Measurements from ENCODE around the gene ANKRD29. TPM values are rescaled to one million over a fixed set of nuclear protein-coding genes. Genes with fewer than 3 reads are reported as not detected.

Gene ANKRD29
- not detected in 2 replicates for total RNA-seq

GRCh38 chr18:23662309-23663263, at the start of gene ANKRD29:
TSS of gene ANKRD29 (minus strand) at chr18:23662911. CDS start at chr18:23662730, 181 bp downstream.
- H3K4me1 Mint-ChIP-seq, result peaks cover 19% of the 10 kb centered on the region
- peak within 1 kb of the TSS; percentile 32 for H3K27ac Mint-ChIP-seq
- peaks cover 73% of the 10 kb centered on the region for H3K27me3 Mint-ChIP-seq
- no peaks in the 10 kb centered on the region for H3K36me3 Mint-ChIP-seq (ENCODE audit: low read depth)
- intact Hi-C loops (cut with micrococcal nuclease), result loop anchor here (5.0 to 10.0 kb wide), 2 partner anchors 35 to 52 kb away; no protein-coding TSS in a partner anchor
- peak; percentile 88 for DNase-seq
- no peaks in the 10 kb centered on the region for H3K9me3 Mint-ChIP-seq
- H3K4me3 Mint-ChIP-seq, result peak within 1 kb of the TSS; percentile 80

GRCh38 chr18:23712445-23712844, 49.7 kb upstream of the ANKRD29 start:
- H3K4me1 Mint-ChIP-seq, result peaks cover 11% of the 10 kb centered on the region
- H3K36me3 Mint-ChIP-seq (ENCODE audit: low read depth), result no peaks in the 10 kb centered on the region
- intact Hi-C loops (cut with micrococcal nuclease), result loop anchor here (10.0 kb wide), 1 partner anchor 48 kb away; the partner anchor contains the start of gene ANKRD29
- H3K4me3 Mint-ChIP-seq, result no peak overlapping the region
- H3K27ac Mint-ChIP-seq, result peak overlapping the region; percentile 6
- peak; percentile 80 for DNase-seq
- H3K9me3 Mint-ChIP-seq, result peaks cover 4% of the 10 kb centered on the region
- H3K27me3 Mint-ChIP-seq, result peaks cover 15% of the 10 kb centered on the region

GRCh38 chr18:23711426-23711825, 48.7 kb upstream of the ANKRD29 start:
- no peak overlapping the region for H3K4me3 Mint-ChIP-seq
- H3K27me3 Mint-ChIP-seq, result peaks cover 13% of the 10 kb centered on the region
- peaks cover 8% of the 10 kb centered on the region for H3K9me3 Mint-ChIP-seq
- peaks cover 11% of the 10 kb centered on the region for H3K4me1 Mint-ChIP-seq
- intact Hi-C loops (cut with micrococcal nuclease), result loop anchor here (10.0 kb wide), 1 partner anchor 47 kb away; the partner anchor contains the start of gene ANKRD29
- no peaks in the 10 kb centered on the region for H3K36me3 Mint-ChIP-seq (ENCODE audit: low read depth)
- no peak for DNase-seq
- H3K27ac Mint-ChIP-seq, result no peak overlapping the region

- H3K9me3 Mint-ChIP-seq, result peaks cover 8% of the 10 kb centered on the region
- intact Hi-C loops (cut with micrococcal nuclease), result loop anchor here (10.0 kb wide), 1 partner anchor 46 kb away; the partner anchor contains the start of gene ANKRD29
- no peaks in the 10 kb centered on the region for H3K36me3 Mint-ChIP-seq (ENCODE audit: low read depth)
- no peak for DNase-seq
- no peak overlapping the region for H3K27ac Mint-ChIP-seq
- peaks cover 13% of the 10 kb centered on the region for H3K27me3 Mint-ChIP-seq
- peaks cover 11% of the 10 kb centered on the region for H3K4me1 Mint-ChIP-seq
- H3K4me3 Mint-ChIP-seq, result no peak overlapping the region
Observed at GRCh38 chr18:23710946-23711345, 48.2 kb upstream of the ANKRD29 start.

GRCh38 chr18:23710068-23710527, 47.4 kb upstream of the ANKRD29 start:
- H3K36me3 Mint-ChIP-seq (ENCODE audit: low read depth), result no peaks in the 10 kb centered on the region
- no peak overlapping the region for H3K27ac Mint-ChIP-seq
- H3K9me3 Mint-ChIP-seq, result peaks cover 8% of the 10 kb centered on the region
- H3K4me1 Mint-ChIP-seq, result peaks cover 11% of the 10 kb centered on the region
- no peak overlapping the region for H3K4me3 Mint-ChIP-seq
- intact Hi-C loops (cut with micrococcal nuclease), result loop anchor here (10.0 kb wide), 1 partner anchor 45 kb away; the partner anchor contains the start of gene ANKRD29
- peaks cover 11% of the 10 kb centered on the region for H3K27me3 Mint-ChIP-seq
- DNase-seq, result no peak

GRCh38 chr18:23706971-23707640, 44.4 kb upstream of the ANKRD29 start:
- peaks cover 24% of the 10 kb centered on the region for H3K27me3 Mint-ChIP-seq
- intact Hi-C loops (cut with micrococcal nuclease), result loop anchor here (10.0 kb wide), 1 partner anchor 82 kb away; no protein-coding TSS in a partner anchor
- no peaks in the 10 kb centered on the region for H3K4me1 Mint-ChIP-seq
- H3K4me3 Mint-ChIP-seq, result no peak overlapping the region
- H3K36me3 Mint-ChIP-seq (ENCODE audit: low read depth), result no peaks in the 10 kb centered on the region
- no peak for DNase-seq
- no peak overlapping the region for H3K27ac Mint-ChIP-seq
- peaks cover 8% of the 10 kb centered on the region for H3K9me3 Mint-ChIP-seq

GRCh38 chr18:23704806-23705205, 42.1 kb upstream of the ANKRD29 start:
- intact Hi-C loops (cut with micrococcal nuclease), result loop anchor here (10.0 kb wide), 1 partner anchor 80 kb away; no protein-coding TSS in a partner anchor
- Mint-ChIP-seq H3K4me3 (no peak overlapping the region), H3K36me3 (ENCODE audit: low read depth) (no peaks in the 10 kb centered on the region), H3K4me1 (no peaks in the 10 kb centered on the region), H3K9me3 (peaks cover 8% of the 10 kb centered on the region), H3K27ac (no peak overlapping the region), H3K27me3 (peaks cover 35% of the 10 kb centered on the region)
- DNase-seq, result no peak

- no peak overlapping the region for H3K4me3 Mint-ChIP-seq
- H3K9me3 Mint-ChIP-seq, result peaks cover 8% of the 10 kb centered on the region
- no peaks in the 10 kb centered on the region for H3K4me1 Mint-ChIP-seq
- H3K36me3 Mint-ChIP-seq (ENCODE audit: low read depth), result no peaks in the 10 kb centered on the region
- peaks cover 34% of the 10 kb centered on the region for H3K27me3 Mint-ChIP-seq
- DNase-seq, result no peak
- no peak overlapping the region for H3K27ac Mint-ChIP-seq
- intact Hi-C loops (cut with micrococcal nuclease), result loop anchor here (10.0 kb wide), 1 partner anchor 79 kb away; no protein-coding TSS in a partner anchor
Observed at GRCh38 chr18:23703987-23704384, 41.3 kb upstream of the ANKRD29 start.

- H3K27me3 Mint-ChIP-seq, result peaks cover 36% of the 10 kb centered on the region
- H3K27ac Mint-ChIP-seq, result no peak overlapping the region
- H3K9me3 Mint-ChIP-seq, result peaks cover 8% of the 10 kb centered on the region
- peak; percentile 76 for DNase-seq
- H3K4me3 Mint-ChIP-seq, result no peak overlapping the region
- no peaks in the 10 kb centered on the region for H3K36me3 Mint-ChIP-seq (ENCODE audit: low read depth)
- no peaks in the 10 kb centered on the region for H3K4me1 Mint-ChIP-seq
- intact Hi-C loops (cut with micrococcal nuclease), result loop anchor here (10.0 kb wide), 1 partner anchor 79 kb away; no protein-coding TSS in a partner anchor
Observed at GRCh38 chr18:23703057-23703986, 40.6 kb upstream of the ANKRD29 start.

GRCh38 chr18:23702606-23703005, 39.9 kb upstream of the ANKRD29 start:
- peaks cover 32% of the 10 kb centered on the region for H3K27me3 Mint-ChIP-seq
- intact Hi-C loops (cut with micrococcal nuclease), result loop anchor here (10.0 kb wide), 1 partner anchor 78 kb away; no protein-coding TSS in a partner anchor
- no peak overlapping the region for H3K27ac Mint-ChIP-seq
- H3K9me3 Mint-ChIP-seq, result peaks cover 4% of the 10 kb centered on the region
- no peaks in the 10 kb centered on the region for H3K4me1 Mint-ChIP-seq
- H3K36me3 Mint-ChIP-seq (ENCODE audit: low read depth), result no peaks in the 10 kb centered on the region
- no peak for DNase-seq
- no peak overlapping the region for H3K4me3 Mint-ChIP-seq

GRCh38 chr18:23701544-23702064, 38.9 kb upstream of the ANKRD29 start:
- DNase-seq, result no peak
- Mint-ChIP-seq H3K27ac (no peak overlapping the region), H3K4me3 (no peak overlapping the region), H3K9me3 (no peaks in the 10 kb centered on the region), H3K36me3 (ENCODE audit: low read depth) (no peaks in the 10 kb centered on the region), H3K27me3 (peaks cover 32% of the 10 kb centered on the region), H3K4me1 (no peaks in the 10 kb centered on the region)
- intact Hi-C loops (cut with micrococcal nuclease), result loop anchor here (10.0 kb wide), 1 partner anchor 77 kb away; no protein-coding TSS in a partner anchor

GRCh38 chr18:23701017-23701416, 38.3 kb upstream of the ANKRD29 start:
- Mint-ChIP-seq H3K27ac (no peak overlapping the region), H3K36me3 (ENCODE audit: low read depth) (no peaks in the 10 kb centered on the region), H3K4me1 (no peaks in the 10 kb centered on the region), H3K4me3 (no peak overlapping the region), H3K27me3 (peaks cover 32% of the 10 kb centered on the region), H3K9me3 (no peaks in the 10 kb centered on the region)
- intact Hi-C loops (cut with micrococcal nuclease), result loop anchor here (10.0 kb wide), 1 partner anchor 76 kb away; no protein-coding TSS in a partner anchor
- no peak for DNase-seq

Data from activated CD4-positive, alpha-beta T cell treated with anti-CD3 and anti-CD28 coated beads, Interleukin-2, amount 10 ng/mL, durations not matched to agents 24 days and 14 days (primary cell).